GM18507 (cell line): ENCODE results near the gene CDC6.

ENCODE experiments used
- DNase-seq: peaks from one replicate; pipeline ENCODE4 v3.0.0; 2011; ENCODE audit warnings: low read depth; ENCODE audit not compliant: insufficient read length; ENCODE audit errors: extremely low spot score
- FAIRE-seq: peaks from 2 replicates; lab custom pipeline; 2011; peaks lifted over from hg19 to GRCh38; lab: Jason Lieb, UNC

Gene CDC6

DNA sequence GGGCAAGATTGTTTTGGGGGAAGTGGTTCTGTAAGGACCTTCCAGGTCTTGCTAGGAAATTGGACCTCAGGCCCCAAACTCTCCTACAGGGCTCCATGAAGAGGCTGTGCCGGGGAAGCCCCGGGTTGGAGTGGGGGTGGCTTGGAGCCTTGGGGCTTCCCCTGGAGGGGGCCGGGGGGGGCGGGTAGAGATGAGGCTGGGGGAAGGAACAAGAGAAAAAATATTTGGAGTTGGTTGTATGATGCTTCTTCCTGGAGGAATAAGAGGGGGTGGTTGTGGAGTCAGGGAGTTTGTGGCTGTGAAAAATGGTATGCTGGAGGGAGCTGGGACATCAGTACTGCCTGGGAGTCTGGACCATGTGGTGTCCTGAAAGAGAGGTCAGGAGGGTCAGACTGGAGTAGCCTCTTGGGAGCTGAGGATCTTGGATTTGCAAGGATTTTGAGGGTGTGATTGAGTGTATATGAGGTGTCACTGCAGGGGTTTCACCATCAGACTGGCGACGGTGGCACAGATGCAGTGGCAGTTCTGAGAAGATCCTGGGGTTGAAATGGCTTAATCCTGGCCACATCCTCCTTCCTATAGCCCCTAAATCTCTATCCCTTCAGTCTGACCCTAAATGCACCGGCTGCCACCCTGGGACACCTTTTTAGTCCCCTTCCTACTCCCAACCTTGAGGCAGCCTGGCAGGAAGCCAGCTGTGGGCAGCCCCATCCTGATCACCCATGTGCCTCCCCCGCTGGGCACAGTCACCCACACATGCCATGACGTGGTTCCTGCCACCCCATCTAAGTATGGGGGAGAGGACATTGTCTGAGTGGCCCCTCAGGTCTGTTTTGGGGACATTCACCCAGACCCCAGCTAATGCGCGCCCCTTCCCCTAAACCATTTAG lies 32.2 kb downstream of the CDC6 start:
- DNase-seq (no peak), FAIRE-seq (peak; percentile 56)

DNA sequence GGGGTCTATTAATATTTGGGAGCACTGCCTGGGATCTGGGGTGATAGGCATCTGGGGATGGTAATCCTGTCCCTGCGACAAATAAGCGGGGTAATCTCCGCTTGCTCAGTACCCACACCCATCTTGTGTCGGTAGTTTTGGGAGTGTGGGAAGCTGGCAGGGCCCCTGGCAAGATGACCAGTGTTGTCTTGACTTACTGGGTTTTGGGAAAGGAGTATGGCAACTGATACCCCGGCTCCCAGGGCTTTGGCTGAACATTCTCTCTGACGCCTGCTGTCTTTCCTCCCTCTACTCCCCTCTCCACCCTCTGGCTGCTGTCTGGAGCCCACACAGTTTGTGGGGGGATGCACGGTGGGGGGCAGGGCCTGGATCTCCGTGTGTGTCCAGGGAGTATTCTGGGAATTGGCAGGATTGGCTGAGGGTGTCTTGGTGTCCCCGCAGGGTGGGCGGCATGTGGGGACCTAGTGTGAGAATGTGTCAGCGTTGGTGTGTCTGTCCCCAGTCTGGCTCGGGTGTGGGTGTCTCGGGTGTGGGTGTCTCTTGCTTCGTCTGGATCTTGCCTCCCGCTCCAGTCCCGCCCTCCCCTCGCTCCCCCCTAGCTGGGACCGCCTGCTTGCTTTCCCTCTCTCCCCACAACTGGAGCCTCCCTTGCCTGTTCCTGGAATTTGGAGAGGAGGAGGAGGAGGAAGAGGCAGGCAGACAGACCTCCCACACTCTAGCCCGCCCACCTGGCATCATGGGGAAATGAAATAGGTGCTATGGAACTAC lies 33.3 kb downstream of the CDC6 start:
- no peak for DNase-seq
- peak; percentile 31 for FAIRE-seq

DNA sequence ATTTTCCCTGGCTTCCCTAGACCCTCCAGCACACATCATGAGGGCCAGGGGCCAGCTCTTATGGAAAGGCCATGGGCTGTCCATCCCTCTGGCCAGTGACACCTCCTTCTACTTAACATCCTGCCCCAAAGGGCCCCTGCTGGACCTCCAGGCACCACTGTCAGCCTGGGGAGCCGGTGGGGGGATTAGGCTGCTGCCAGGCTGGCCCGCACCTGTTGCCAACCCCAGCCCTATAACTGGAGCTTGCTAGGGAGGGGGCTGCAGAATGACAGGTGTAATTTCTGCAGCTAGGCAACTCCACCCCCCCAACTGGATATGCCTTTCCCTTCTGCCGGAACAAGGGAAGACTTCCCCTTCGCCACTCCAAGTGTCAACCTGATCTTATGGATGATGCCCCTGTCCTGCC lies 33.8 kb downstream of the CDC6 start:
- FAIRE-seq (no peak), DNase-seq (no peak)

DNA sequence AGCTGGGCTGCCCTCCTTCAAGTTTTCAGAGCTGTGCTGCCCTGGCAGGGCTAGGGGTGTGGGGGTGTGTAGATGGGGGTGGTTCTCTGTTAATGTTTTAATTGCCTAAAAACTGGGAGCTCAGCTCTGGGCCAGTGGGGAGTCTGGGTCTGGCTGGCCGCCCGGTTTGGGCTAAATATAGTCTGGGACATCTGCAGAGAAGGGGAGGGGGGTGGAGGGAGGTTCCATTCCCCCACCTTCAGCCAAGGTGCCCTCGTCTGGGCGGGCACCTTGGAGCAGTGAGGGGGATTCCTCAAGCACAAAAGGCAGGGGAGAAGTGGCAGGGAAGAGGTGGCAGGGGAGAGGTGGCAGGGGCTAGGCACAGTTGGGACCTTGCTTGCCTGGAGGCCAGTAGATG lies 34.3 kb downstream of the CDC6 start:
- peak; percentile 50 for FAIRE-seq
- no peak for DNase-seq

DNA sequence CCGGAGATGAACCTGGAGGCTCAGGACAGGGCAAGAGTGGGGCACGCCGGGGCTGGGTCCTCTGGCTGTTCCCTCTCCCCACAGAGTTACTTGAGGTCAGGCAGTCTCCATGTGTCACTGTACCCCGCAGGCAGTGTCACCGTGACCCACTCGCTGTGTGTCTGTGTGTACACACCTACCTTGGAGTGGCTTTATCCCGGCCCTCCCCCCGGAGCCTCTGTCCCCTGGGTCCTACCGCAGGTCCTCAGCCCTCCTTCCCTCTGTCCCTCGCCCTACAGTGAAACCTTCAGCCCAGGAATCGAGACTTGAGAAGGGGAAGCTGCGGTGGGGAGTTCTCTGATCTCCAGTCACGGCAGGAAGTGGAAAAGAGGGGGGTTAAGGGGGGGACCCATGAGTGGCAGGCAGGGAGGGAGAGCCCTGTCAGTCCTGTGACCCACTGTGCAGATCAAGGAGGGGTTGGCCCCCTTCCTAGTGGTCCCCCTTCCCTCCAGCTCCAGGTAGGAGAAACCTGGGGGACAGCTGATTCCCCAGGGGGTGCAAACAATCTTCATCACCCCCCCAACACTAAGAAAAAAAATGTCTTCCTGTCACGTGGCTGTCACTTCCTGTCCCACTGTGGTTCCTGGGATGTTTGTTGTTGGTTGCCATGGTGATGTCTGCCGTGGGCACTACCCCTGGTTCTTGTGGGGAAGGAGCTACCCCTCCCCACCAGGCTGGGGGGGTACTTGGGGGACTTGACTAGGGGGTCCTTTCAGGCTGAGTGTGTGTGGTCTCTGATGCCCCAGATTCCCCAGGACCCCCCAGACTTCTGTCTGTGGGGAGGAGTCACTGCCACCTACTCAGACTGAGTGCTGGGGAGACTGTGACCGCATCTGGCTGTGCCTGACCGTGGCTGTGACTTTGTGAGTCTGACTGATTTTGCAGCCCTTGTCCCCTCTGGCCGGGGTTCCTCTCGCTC lies 35.0 kb downstream of the CDC6 start:
- FAIRE-seq (peak; percentile 99), DNase-seq (peak; percentile 83)

DNA sequence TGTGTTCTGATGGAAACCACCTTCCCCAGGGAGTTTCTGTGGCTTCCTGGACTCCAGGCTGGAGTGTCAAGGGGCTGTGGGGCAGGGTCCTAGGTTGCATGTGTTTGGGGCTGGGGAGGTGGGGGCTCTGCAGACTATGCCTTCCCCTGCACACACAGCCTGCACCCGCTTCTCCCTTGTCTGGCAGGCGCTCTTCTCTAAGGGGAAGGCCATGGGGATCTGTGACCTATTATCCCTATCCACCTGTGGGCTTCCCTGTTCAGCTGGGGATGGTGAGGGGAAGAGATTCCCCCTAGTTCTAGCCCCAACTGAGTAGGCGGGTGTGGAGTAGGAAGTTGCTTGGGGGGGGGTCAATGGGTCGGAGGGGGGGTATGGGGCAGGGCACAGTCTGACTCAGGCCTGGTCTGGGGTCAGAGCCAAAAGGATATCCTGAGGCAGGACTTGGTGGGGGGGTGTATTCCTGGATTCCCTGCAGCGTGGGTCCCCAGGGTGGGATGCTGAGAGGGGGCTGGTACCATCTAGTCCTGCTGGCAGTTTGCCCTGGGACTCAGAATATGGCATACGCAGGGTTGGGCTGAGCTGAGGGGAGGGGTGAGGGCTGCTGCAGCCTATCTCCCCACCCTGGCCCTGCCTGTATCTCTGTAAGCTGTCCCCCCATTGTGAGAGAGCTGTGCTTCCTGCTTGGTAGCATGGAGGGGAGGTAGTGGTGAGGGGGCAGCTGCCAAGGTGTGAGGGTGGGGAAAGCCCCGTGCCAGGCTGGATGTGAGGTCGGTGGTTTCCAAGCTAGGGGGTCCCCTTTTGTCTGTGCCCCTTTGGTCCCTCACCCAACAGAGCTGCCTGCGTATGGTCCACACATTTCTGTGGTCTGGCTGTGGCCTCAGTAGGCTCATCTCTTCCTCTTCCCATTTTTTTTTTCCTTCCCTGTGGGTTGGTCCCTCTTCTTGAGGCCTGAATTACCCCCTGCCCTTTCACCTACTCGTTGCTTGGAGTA lies 36.0 kb downstream of the CDC6 start:
- DNase-seq, result no peak
- FAIRE-seq, result peak; percentile 80

DNA sequence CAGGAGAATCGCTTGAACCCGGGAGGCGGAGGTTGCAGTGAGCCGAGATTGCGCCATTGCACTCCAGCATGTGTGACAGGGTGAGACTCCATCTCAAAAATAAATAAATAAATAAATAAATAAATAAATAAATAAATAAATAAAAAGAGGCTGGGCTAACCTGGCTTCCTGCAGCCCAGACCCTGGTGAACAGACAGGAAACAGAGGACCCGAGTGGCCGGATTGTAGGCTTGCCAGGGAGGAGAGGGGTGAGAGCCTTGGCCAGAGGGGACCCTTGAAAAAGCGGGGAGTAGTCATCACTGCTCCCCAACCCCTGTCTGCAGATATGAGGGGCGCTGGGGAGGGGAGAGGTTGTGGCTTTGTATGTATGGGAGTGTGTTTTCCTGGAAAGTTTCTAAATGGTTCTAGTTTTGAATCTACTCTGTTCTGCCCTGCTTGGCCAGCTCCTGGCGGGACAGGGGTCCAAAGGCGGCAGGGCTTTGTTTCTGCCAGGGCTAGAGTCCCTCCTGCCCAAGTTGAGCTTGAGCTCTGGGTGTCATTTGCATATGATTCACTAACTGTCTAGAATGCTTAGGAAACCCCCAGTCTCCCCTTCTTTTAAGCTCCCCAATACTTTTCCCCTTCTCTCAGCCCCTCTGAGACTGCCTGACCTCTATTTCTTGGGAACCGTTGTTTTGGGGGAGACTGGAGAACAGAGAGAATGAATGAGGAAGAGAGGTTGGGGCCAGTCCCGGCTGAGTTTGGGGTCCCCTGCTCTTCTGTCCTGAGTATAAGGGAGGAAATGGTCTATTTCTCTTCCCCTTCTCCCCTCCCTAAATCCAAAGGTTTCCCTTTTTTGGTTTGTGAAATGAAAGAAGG lies 37.7 kb downstream of the CDC6 start:
- FAIRE-seq, result peak; percentile 68
- no peak for DNase-seq

DNA sequence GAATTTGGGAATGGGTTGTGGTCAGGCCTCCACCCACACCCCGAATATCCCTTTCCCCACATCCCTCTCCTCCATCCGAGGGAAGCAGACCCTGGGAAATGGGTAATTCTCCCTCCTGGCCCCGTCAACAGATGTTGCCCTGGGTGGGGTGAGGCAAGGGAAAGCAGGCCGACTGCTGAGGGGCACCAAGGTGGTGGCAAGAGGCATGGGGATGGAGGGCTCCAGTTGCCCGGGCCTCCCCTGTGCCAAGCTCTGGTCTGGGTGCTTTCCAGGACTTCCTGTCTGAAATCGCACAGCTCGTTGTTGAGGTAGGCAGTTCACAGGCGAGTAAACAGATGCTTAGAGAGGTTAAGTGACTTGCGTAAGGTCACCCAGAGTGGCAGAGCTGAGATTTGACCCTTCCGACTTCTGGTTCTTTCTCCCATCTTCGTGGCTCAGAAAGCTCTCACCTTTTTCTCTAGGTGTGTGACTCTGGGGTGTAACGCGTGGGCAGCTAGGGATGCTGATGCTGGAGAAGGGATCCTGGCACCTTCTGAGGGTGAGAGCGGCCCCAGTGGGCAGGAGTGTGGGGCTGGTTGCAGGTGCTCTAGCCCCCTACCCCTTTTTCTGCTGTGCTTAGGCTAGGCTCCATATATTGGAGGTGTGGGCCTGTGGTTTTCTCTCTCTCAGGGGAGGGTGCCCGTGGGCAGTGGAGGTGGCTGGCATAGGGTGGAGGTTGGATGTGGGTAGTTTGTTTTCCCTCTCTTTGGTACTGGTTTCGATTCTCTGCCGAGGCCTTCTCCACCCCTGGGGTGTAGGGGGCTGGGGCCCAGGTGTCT lies 38.5 kb downstream of the CDC6 start:
- peak; percentile 95 for FAIRE-seq
- peak; percentile 37 for DNase-seq

DNA sequence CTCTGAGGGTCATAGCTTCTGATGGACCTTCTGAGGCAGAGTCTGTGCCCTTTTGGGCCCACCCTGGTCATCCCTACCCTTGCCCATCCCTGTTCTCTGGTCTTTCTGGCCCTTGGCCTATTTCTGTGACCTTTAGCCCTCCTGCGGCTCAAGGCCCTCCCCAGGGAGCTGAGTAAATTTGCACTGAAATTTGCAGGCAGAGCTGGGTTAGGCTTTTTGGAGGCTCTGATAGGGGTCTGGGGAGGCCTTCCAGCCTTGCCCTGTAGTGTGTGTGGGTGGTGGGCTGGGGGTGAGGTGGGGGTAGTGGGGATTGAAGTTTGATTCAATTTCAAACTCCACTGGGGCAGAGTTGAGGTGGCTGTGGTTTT lies 39.1 kb downstream of the CDC6 start:
- no peak for FAIRE-seq
- DNase-seq, result no peak

DNA sequence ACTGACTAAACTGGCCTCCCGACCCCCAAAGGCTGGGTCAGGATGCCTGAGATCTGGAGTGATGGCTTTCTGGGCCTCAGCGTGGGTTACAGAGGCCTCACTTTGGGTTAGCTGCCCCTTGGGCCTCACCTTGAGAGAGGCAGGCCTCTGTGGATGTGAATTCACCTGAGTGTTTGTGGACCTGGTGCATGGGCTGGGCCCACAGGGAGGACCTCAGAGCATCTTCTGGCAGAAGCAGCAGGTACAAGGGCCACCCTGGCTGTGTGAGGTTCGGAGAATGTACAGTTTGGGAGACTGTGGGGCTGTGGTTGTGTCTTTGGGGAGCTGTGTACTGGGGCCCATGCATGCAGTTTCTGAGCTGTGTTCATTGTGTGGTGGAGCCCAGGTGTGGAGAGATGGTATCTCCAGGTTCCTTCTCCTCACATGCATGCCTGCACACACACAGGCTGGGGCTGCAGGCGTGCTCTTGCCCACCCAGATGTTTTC lies 39.6 kb downstream of the CDC6 start:
- DNase-seq, result no peak
- FAIRE-seq, result no peak

DNA sequence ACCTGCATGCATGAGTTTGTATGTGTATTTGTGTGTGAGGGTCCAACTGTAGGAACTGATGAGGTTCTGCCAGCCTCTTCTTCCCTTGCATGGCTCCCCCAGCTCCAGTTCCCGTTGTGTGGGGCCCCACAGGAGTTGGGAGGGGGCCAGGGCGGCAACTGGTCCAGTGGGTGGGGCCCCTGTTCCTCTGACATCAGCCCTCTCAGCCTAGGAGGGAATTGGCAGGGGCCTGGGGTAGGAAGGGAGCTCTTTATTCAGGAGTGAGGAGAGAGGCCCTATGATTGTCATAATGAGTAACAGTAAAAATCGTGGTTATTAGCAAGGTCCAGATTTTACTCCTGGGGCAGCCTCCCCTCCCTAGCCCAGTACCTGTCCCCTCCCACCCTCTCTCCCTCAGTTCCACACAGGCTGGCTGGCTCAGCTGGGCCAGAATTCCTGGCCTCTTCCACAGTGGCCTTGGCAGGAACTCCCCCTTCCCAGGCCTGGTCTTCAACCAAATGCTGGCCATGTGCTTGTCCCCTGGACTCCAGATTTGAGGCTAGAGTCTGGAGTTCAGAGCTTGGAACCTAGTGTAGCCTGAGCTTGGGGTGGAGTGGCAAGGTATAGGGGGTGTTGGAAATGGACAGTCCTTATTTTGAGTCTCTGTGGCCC lies 40.2 kb downstream of the CDC6 start:
- DNase-seq (no peak), FAIRE-seq (no peak)

DNA sequence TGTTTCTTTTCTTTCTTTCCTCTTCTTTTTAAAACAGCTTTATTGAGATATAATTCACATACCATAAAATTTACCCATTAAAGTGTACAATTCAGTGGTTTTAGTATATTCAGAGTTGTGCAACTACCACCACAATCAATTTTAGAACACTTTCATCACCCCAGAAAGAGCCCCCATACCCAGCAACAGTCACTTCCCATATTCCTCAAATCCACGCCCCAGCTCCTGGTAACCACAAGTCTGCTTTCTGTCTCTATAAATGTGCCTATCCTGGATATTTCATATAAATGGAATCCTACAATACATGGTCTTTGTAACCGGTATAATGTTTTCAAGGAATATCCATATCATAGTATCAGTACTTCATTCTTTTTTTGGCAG lies 40.7 kb downstream of the CDC6 start:
- DNase-seq (no peak), FAIRE-seq (no peak)

DNA sequence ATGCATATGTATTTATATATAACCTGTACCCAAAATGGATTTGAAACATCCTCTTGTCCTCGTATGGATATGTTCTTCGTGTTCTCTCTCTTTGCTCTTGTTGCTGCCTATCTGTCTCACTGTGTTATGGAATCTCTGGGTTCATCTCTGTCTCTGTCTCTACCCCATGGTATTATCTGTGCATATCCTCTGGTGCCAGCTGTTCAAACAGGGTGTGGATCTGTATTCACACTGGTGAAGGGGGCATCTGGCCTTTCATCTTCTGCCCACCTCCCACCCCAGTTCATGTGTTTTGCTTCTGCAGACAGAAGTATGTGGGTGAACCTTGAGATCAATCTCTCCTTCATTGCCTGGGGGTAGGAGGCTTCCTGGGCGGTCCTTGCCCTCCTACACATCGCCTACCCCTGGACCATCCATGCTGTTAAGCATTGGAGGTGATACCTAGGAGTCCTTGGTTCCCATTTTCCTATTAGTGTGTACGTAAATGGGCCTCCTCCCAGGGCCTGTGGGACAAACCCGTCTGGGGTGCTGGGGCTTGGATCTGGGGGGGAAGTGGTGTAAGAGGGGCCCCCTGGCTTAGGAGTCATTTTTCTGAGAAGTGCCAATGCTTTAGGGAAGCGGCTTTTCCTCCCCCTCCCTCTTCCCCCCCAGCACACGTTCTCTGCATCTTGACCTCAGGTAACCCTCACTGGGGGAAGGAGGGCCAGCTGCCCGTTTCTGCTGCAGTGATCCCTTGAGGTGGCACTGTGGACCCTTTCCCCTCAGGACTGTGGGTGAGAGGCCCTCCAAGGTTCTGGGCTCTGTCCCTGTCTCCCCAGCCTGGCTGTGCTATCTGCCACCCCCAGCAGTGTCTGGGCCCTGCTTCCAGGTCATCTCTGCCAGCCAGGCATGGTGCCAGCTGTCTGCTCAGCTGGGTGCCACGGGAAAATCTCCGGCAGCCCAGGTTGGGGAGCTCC lies 42.4 kb downstream of the CDC6 start:
- peak; percentile 29 for FAIRE-seq

DNA sequence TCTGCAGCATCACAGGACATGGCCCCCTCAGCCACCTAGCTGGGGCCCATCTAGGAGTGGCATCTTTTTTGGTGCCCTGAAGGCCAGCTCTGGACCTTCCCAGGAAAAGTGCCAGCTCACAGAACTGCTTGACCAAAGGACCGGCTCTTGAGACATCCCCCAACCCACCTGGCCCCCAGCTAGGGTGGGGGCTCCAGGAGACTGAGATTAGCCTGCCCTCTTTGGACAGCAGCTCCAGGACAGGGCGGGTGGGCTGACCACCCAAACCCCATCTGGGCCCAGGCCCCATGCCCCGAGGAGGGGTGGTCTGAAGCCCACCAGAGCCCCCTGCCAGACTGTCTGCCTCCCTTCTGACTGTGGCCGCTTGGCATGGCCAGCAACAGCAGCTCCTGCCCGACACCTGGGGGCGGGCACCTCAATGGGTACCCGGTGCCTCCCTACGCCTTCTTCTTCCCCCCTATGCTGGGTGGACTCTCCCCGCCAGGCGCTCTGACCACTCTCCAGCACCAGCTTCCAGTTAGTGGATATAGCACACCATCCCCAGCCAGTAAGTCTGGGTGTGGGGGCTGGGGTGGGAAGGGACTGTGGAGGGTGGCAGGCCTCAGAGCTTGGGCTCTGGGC lies 43.3 kb downstream of the CDC6 start:
- FAIRE-seq, result no peak

More for the DNA sequence above, 42.4 kb downstream of the CDC6 start:
- DNase-seq, result no peak

More for the DNA sequence above, 43.3 kb downstream of the CDC6 start:
- no peak for DNase-seq
